ENCODE data around the gene GPR35.

GPR35 gene

GRCh38 chr2:240597419-240598181, 27.7 kb upstream of the GPR35 start:
- H3K4me3 ChIP-seq (ENCODE audit: low read length): no peak overlapping the region
- H3K4me1 ChIP-seq (ENCODE audit: insufficient read depth, low read length): no peaks in the 10 kb centered on the region
- no peak overlapping the region for H3K9ac ChIP-seq (ENCODE audit: low read depth, low read length)
- no peak overlapping the region for H3K27ac ChIP-seq (ENCODE audit: low read depth, low read length)
- H3K9me3 ChIP-seq (ENCODE audit: insufficient read depth, low read depth, low read length): no peaks in the 10 kb centered on the region
- WGBS: 94% methylated on average over 22 of the region's 22 CpGs
- H3K36me3 ChIP-seq (ENCODE audit: insufficient read depth, low read length): peaks cover 11% of the 10 kb centered on the region; the same call in 1 of the 2 replicates
- no peaks in the 10 kb centered on the region for H3K27me3 ChIP-seq (ENCODE audit: insufficient read depth, low read length)

GRCh38 chr2:240598311-240598911, 26.9 kb upstream of the GPR35 start:
- 94% methylated on average over 17 of the region's 17 CpGs for WGBS
- no peak overlapping the region for H3K4me3 ChIP-seq (ENCODE audit: low read length)
- H3K9me3 ChIP-seq (ENCODE audit: insufficient read depth, low read depth, low read length): no peaks in the 10 kb centered on the region
- H3K27me3 ChIP-seq (ENCODE audit: insufficient read depth, low read length): no peaks in the 10 kb centered on the region
- no peaks in the 10 kb centered on the region for H3K4me1 ChIP-seq (ENCODE audit: insufficient read depth, low read length)
- H3K9ac ChIP-seq (ENCODE audit: low read depth, low read length): no peak overlapping the region
- no peak overlapping the region for H3K27ac ChIP-seq (ENCODE audit: low read depth, low read length)
- peaks cover 9% of the 10 kb centered on the region; the same call in 1 of the 2 replicates for H3K36me3 ChIP-seq (ENCODE audit: insufficient read depth, low read length)

DNA sequence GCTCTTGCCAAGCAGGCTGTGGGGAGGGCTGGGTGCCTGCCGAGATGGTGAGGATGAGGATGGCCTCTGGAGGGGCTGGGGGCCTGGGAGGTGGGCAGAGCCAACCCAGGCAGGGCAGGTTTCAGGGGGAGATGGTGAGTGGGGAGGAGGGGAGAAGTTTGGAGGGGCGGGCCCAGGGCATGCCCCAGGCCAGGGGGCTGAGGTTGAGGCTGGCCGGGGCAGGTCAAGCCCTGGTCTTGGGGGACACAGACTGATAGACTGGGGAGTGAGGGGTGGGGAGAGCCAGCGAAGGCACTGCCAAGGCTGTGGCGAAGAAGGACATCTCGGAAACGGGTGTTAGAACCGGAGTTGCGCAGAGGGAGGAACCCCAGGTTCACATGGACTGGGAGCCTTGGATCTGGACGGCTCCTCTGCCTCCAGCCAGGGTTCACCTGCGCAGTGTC, 26.1 kb upstream of the GPR35 start:
- Histone ChIP-seq H3K36me3 (ENCODE audit: insufficient read depth, low read length) (peaks cover 8% of the 10 kb centered on the region; the same call in 1 of the 2 replicates), H3K9ac (ENCODE audit: low read depth, low read length) (no peak overlapping the region), H3K9me3 (ENCODE audit: insufficient read depth, low read depth, low read length) (no peaks in the 10 kb centered on the region), H3K4me1 (ENCODE audit: insufficient read depth, low read length) (no peaks in the 10 kb centered on the region), H3K27ac (ENCODE audit: low read depth, low read length) (no peak overlapping the region), H3K27me3 (ENCODE audit: insufficient read depth, low read length) (no peaks in the 10 kb centered on the region), H3K4me3 (ENCODE audit: low read length) (no peak overlapping the region)
- 92% methylated on average over 11 of the region's 11 CpGs for WGBS

- 95% methylated on average over 16 of the region's 16 CpGs for WGBS
- Histone ChIP-seq H3K36me3 (ENCODE audit: insufficient read depth, low read length) (peaks cover 8% of the 10 kb centered on the region; the same call in 1 of the 2 replicates), H3K9ac (ENCODE audit: low read depth, low read length) (no peak overlapping the region), H3K27ac (ENCODE audit: low read depth, low read length) (no peak overlapping the region), H3K9me3 (ENCODE audit: insufficient read depth, low read depth, low read length) (no peaks in the 10 kb centered on the region), H3K4me3 (ENCODE audit: low read length) (no peak overlapping the region), H3K27me3 (ENCODE audit: insufficient read depth, low read length) (no peaks in the 10 kb centered on the region), H3K4me1 (ENCODE audit: insufficient read depth, low read length) (no peaks in the 10 kb centered on the region)
These were observed 24.8 kb upstream of the GPR35 start for GRCh38 chr2:240600451-240600961.

DNA sequence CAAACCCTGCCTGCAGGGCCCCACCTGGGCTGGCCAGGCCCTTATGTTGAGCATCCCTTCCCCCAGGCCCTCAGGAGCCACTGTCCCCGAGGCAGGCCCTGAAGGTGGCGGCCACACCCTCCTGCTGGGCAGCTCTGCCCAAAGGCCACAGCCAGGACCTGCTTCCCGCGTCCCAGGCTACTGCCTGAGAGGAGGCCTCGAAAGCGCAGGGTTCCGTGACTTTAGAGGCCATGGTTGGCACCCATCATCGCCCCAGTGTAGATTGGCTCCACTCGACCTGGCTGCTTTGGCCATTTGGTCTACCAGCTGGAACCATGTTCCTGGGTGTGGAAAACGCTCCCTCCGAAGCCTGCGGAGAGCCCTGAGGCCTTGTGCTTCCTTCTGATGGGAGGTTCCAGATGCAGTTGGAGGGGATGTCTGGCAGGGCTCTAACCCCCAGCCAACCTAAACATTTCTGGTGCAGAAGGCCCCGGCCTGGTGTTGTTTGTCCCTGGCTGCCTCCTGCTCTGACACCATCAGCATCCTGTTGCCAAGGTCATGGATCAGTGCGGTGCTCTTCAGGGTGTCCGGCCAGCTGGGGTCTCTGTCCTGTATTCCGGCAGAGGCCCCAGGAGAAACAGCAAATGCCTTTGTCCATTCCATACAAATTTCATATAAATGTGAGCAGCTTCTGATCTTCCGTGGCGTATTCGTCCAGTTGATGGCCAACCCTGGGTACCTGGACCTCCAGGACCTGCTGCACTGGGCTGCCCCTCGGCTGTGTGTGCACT, 24.0 kb upstream of the GPR35 start:
- Histone ChIP-seq H3K27ac (ENCODE audit: low read depth, low read length) (no peak overlapping the region), H3K9me3 (ENCODE audit: insufficient read depth, low read depth, low read length) (no peaks in the 10 kb centered on the region), H3K9ac (ENCODE audit: low read depth, low read length) (no peak overlapping the region), H3K4me3 (ENCODE audit: low read length) (no peak overlapping the region), H3K27me3 (ENCODE audit: insufficient read depth, low read length) (no peaks in the 10 kb centered on the region), H3K36me3 (ENCODE audit: insufficient read depth, low read length) (peaks cover 8% of the 10 kb centered on the region; the same call in 1 of the 2 replicates), H3K4me1 (ENCODE audit: insufficient read depth, low read length) (no peaks in the 10 kb centered on the region)
- 88% methylated on average over 20 of the region's 20 CpGs for WGBS

DNA sequence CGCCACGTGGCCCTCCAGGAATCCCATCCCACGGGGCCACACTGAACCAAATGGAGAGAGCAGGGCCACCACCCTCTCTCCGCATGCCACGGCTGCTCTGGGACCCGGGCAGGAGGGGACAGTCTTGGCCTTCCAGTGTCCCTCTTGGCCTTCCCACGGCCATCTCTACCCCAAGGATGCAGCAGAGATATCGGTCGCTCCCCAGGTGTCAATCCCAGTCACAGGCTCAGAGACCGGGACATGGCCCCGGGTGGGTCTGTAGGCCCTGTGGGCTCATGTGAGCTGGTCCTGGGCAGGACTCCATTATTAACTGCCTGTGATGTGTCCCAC, 23.5 kb upstream of the GPR35 start:
- Histone ChIP-seq H3K4me3 (ENCODE audit: low read length) (no peak overlapping the region), H3K27me3 (ENCODE audit: insufficient read depth, low read length) (no peaks in the 10 kb centered on the region), H3K27ac (ENCODE audit: low read depth, low read length) (no peak overlapping the region), H3K9me3 (ENCODE audit: insufficient read depth, low read depth, low read length) (no peaks in the 10 kb centered on the region), H3K4me1 (ENCODE audit: insufficient read depth, low read length) (no peaks in the 10 kb centered on the region), H3K9ac (ENCODE audit: low read depth, low read length) (no peak overlapping the region), H3K36me3 (ENCODE audit: insufficient read depth, low read length) (peaks cover 8% of the 10 kb centered on the region; the same call in 1 of the 2 replicates)
- 95% methylated on average over 11 of the region's 11 CpGs for WGBS

GRCh38 chr2:240602266-240603050, 22.8 kb upstream of the GPR35 start:
- H3K4me3 ChIP-seq (ENCODE audit: low read length): no peak overlapping the region
- no peaks in the 10 kb centered on the region for H3K4me1 ChIP-seq (ENCODE audit: insufficient read depth, low read length)
- no peak overlapping the region for H3K27ac ChIP-seq (ENCODE audit: low read depth, low read length)
- WGBS: 93% methylated on average over 32 of the region's 32 CpGs
- H3K36me3 ChIP-seq (ENCODE audit: insufficient read depth, low read length): peaks cover 8% of the 10 kb centered on the region; the same call in 1 of the 2 replicates
- H3K9ac ChIP-seq (ENCODE audit: low read depth, low read length): no peak overlapping the region
- no peaks in the 10 kb centered on the region for H3K27me3 ChIP-seq (ENCODE audit: insufficient read depth, low read length)
- H3K9me3 ChIP-seq (ENCODE audit: insufficient read depth, low read depth, low read length): no peaks in the 10 kb centered on the region

- Histone ChIP-seq H3K36me3 (ENCODE audit: insufficient read depth, low read length) (peaks cover 8% of the 10 kb centered on the region; the same call in 1 of the 2 replicates), H3K9me3 (ENCODE audit: insufficient read depth, low read depth, low read length) (no peaks in the 10 kb centered on the region), H3K4me3 (ENCODE audit: low read length) (no peak overlapping the region), H3K27ac (ENCODE audit: low read depth, low read length) (no peak overlapping the region), H3K4me1 (ENCODE audit: insufficient read depth, low read length) (no peaks in the 10 kb centered on the region), H3K27me3 (ENCODE audit: insufficient read depth, low read length) (no peaks in the 10 kb centered on the region), H3K9ac (ENCODE audit: low read depth, low read length) (no peak overlapping the region)
- WGBS: 92% methylated on average over 22 of the region's 22 CpGs
These were observed 22.0 kb upstream of the GPR35 start for GRCh38 chr2:240603081-240603835.

- Histone ChIP-seq H3K4me1 (ENCODE audit: insufficient read depth, low read length) (no peaks in the 10 kb centered on the region), H3K9ac (ENCODE audit: low read depth, low read length) (no peak overlapping the region), H3K27ac (ENCODE audit: low read depth, low read length) (no peak overlapping the region), H3K4me3 (ENCODE audit: low read length) (no peak overlapping the region), H3K36me3 (ENCODE audit: insufficient read depth, low read length) (peaks cover 8% of the 10 kb centered on the region; the same call in 1 of the 2 replicates), H3K27me3 (ENCODE audit: insufficient read depth, low read length) (peaks cover 3% of the 10 kb centered on the region; the same call in 1 of the 2 replicates), H3K9me3 (ENCODE audit: insufficient read depth, low read depth, low read length) (no peaks in the 10 kb centered on the region)
- WGBS: 94% methylated on average over 10 of the region's 10 CpGs
These were observed 21.4 kb upstream of the GPR35 start for GRCh38 chr2:240603846-240604245.

All from HUES64 (cell line).